ENCODE results near the gene SCN1A.
"Not testable (repeated sequence)": the region's sequence is repeated elsewhere in the genome, so short reads cannot be mapped to it uniquely, and the experiment has no call there.

SCN1A gene

DNA sequence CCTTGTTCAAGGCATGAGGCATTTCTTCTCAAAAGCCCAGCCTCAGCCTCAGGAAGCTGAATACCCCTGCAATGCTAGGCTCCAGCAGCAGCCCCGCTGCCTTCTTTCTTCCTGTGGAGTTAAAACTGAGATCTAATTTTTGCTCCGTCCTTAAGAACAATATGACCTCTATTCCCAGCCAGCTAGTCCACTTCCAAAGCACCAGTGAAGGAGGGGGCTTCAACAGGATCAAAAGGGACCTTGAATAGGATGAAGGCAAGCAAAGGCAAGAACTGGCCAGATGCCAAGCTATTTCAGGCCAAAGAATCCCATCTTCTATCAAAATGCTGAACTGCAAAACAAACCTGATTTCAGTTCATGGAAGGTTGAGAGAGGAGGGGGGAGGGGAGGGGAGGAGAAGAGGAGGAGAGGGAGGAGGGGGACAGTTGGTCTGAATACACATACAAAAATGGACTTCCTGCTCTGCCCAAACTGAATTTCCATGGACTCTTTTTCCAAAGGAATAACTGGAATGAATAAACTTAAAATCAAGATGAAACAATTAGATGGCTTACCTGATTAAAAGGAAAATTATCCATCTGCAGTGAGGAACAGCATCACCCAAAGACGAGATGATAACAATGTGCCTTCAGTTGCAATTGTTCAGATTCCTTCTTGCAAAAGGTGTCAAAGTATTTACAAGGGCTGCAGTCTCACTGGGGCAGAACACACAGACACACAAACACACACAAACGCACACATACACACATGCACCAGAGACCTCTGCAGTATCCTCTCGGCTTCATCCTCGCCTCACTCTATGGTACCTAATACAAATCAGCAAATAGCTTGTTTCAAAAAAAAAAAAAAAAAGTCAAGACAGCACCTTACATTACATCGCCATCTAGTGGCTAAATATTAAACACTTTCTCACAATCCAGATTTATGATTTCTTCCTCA, at the start of gene SCN1A:
Gene SCN1A (minus strand): TSS at position 804 of the 939 bp plus-strand sequence. CDS start 54,399 bp downstream, outside the sequence.
- no peak for DNase-seq

DNA sequence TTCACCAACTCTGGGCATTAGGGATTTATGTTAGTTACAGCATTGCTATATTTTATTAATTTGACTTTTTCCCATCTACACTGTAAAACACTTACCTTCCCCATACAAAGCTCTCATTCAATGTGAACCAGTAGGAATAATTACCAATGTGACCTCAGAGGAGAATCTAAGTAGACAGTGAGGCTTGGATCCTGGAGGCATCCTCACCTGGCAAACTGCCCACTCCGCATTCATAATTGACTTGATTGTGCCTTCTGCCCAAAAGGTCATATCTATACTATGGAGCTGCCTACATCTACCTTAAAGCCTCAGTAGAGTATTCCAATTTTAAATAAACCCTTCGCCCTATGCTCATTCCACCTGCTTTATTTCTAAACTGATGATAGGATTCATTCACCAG, 45.4 kb upstream of the SCN1A start:
- DNase-seq, result no peak

DNA sequence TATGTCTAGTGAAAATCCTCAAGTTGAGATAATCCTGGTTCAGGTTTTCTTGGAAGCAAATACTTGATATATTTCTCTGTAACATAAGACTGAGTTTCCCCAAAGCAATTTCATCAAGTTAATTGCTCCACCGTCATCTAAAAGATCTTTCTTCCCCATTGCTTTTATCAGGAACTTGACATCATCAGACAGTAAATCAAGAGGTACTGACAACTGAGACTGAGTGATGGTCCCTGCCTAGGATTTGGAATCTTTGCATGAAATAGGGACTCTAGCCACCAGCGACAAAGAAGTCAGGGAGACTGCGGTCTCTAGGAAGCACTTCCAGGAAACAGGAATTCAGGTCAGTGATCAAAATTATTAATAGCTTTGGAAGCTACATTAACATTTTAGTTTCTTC, 43.4 kb upstream of the SCN1A start:
- no peak for DNase-seq

DNA sequence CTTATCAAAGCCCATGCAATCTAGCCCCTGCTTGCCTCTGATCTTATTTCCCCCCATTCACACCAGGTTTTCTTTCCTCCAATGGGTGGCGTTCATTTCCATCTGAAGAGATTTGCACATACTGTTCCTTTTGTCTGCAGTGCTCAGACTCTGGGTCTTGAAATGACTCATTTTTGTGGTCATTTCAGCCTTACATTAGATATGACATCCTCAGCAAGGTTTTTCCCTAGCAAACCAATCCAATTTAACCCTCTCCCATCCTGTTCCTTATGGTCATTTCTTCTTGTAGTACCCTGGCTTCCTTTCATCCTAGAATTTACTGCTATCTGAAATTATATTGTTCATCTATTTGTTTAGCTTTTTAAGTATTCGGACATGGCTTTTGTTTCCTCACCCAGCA, 42.5 kb upstream of the SCN1A start:
- no peak for DNase-seq

DNA sequence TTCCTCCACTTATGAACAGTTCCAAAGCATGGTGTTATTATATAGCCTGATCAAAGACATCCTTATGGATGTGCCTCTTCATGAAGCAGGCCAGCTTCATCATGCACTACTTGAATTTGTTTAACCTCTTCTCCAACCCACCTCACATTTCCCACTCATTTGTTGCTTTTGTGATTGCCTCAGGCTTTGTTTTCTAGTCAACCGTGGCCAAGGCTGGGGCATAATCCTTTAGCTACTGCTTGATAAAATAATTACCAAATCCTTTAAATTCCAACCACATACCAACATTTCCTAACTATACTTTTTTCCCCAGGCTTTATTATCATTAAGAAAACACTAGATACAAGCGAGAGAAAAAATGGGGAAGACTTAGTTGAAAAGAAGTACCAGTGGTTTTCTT, 39.6 kb upstream of the SCN1A start:
- no peak for DNase-seq

DNA sequence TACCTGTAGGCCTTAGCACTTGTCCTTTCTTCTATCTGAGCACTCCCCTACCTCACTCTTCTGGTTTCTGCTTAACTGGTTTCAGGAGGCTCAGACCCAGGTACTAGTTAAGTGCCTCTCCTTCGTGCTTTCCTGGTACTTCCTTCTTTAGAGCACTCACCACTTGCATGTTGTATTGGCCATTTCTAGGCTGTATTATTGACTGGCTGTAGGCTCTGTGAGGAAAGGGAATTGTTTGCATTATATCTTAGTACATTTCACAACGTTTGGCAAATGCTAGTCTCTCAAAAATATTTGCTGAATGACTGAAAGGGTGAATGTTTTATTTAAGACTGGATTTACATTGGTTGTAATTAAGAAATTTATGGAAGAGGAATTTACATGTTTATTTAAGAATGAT, 36.0 kb upstream of the SCN1A start:
- no peak for DNase-seq

DNA sequence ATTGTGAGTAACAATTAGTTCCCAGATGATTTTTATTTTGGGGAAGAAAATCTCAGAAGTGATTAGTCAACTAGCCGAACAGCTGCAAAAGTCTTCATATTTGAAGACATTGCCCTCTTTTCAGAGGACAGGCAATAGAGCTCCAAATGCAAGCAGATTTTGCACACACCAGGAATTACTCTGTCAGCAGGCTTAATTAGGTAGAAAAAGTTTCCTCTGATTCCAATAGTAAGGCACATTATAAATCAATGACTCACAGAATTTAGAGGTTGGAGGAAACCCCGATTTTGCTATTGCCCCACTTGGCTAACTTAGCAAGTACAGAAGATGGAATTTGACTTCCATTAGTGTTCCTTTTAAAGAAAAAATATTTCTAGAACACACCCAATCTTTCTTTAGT, 30.7 kb upstream of the SCN1A start:
- no peak for DNase-seq

DNA sequence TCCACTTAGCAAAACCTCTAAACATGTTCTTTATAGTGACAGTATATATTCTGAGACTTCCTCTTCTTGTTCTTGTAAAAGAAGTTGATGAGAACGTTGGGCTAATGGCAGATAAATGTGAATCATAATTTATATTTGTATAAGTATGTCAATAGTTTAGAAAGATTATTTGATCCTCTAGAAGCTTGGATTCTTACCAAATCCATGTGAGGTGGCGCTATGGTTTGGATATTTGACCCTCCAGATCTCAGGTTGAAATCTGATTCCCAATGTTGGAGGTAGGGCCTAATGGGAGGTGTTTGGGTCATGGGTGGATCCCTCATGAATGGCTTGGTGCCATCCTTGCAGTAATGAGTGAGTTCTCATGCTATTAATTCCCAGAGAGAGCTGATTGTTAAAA, 29.8 kb upstream of the SCN1A start:
- no peak for DNase-seq

DNA sequence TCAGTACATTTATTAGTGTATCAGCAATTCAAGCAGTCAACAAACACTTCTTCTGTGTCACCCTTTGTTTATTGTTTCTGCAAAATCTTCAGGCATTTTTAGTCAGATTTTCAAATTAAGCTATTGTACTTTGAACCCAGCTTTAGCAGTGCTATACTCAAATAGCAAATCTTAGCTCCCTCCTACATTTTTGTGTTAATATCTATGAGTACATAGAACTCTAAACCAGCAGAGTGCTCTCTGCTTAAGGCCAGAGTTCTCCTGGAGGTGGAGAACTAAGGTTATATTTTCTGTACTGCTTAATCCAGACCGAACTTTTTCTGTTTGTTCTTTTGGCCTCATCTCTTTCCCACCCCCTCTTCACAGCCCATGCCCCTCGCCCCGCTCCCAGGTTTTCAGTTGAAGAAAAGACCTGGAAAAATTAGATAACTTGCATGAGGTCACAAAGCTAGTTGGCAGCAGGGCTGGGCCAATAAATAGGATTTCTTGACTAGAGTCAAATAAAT, 29.2 kb upstream of the SCN1A start:
- DNase-seq, result no peak

DNA sequence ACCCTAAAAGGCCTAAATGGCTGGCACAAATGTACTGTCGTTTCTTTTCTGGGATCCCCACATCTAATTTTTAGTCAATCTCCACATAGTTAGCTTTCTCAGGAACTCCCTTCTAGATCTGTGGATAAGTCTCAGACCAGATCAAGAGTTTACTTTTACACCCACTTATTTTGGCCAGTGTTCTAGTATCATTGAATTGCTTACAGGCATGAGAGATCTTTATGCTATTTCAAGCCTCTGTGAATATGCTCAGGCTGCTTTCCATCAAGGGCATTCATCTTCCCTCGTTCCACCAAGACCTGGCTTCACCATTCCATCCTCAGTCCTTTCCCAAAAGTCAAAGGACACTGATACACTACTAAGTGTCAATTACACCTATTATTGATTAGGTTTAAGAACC, 27.8 kb upstream of the SCN1A start:
- no peak for DNase-seq

DNA sequence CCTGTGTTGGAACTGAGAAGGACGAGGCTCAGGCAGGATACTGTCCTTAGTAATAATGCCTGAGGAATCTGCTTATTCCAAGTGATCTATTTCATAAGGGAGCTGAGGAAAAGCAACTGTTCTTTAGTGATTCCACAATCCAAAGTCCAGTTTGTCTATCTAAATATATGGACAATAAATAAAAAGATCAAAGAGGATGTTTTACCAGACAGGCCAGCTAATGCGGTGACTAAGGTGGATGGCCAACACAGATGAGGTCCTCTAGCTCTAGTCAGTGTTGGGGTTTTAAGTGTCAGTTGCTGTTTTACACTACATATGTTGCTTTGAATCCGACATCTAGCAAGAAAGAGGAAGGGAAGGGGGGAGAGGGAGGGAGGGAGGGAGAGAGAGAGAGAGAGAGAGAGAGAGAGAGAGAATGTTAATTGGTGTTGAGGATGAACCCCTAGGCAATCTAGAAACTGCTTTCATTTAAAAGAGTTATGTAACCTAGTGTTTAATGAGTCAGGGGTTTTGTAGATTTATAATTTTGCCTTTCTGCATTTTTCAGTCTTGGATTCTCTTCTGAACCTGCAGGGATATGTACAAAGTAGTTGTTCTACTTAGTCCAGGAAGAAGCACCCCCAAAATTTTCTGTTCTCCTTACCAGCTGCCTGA, 27.0 kb upstream of the SCN1A start:
- no peak for DNase-seq

DNA sequence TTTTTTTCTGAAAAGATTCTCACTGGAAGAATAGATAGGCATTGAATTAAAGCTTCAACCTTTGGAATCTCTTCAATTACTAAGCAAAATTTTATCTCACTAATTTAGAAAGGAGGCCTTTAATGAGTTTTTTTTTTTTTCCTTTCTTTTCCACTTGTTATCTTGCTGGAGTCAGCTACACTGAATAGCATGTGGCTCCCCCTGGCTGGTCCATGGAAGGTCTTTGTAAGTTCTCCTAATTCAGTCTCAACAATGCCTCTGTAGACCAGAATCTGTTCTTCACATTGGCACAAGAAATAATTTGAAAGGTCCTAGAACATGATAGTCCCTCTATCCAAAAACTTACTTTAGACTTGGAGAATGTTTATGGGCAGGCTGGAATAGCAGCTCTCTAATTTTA, 24.2 kb upstream of the SCN1A start:
- DNase-seq, result no peak

DNA sequence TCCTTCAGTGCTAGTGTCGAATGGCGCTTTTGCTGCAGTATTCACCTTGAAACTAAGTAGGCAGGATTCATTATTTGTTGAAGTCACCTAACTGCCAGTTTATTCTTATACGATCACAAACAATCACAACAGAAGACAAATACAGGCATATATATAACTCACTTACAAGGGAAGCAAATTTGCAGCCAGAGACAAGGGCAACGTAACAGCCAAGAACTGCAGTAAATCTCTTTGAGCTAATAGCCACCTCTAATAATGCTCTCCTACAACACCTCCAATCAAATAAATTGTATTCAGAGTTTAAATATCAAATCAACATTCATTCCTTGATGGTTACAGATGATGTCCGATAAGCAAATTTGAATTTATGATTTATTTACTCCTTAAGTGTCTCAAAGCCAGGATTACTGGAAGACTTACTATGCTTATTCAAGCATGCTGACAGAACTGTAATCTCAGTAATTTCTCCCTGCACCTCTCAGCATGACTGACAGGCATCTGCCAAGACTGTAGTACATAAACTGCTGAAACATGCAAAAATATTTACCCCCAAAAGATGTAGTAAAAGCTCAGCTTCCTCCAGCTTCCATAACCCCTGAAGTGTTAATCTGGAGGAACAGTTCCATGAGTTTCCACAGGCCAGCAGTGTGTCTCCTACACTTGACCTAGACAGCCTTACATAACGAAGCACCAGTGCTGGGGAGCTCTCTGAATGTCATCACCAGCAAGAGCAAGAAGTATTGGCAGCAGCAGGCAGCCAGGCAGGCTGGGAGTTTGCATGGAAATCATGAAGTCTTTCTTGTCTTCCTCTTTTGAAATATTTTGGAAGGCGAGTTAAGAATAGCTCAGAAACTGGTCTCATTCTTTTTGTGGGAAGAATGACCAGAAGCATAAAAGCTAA, 20.9 kb upstream of the SCN1A start:
- DNase-seq, result no peak

DNA sequence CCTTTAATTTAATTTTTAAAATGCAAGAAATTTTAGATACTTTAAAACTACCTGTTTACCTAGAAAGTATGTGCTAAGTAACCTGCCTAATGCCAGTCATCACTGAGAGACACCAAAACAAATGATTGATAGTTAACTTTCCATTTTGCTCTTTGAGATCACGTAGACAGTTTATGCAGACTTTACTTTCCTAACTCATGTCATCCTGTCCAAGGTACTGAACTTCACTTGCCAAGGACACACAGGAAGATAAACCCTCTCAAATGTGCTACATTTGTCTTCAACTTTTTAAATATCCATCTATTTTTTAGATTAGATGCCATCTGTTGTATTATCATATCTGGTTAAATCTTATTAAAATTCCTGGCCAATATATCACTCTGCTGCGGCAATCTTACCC, 20.1 kb upstream of the SCN1A start:
- DNase-seq, result no peak

DNA sequence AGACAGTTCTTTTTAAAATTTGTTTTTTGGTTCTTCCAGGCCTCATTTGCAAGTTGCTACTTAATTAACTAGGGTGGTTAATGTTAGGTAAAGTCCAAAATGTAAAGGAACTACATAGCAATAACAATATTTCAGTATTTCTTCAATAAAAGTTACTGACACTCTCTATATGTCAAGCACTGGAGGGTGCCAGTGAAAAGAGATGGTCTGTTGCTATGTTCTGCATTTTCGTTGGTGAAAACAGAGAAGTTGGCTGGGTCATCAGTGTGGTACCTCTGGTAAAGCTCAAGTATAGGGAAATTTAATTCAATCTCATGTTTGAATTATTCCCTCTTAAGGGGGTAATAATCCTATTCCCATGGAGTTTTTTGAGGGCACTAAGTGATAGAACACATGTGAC, 16.3 kb upstream of the SCN1A start:
- DNase-seq, result no peak

DNA sequence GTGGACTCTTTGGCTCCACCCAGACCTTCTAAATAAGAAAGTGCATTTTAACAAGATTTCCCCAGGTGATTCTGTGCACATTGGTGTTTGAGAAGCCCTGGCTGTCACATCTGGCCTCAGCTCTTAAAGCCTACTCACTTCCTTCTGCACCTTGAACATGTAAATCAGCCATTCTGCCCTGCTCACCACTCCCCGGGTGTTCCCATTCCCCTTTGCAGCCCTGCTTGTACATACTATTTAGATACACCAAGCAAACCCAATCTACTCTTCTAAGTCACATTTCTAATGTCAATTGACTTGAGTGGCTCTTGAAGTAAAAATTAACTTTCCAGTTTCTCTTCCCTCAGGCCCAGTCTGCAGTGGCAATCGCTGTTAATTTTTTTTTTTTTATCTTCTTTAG, 13.1 kb upstream of the SCN1A start:
- DNase-seq, result no peak

DNA sequence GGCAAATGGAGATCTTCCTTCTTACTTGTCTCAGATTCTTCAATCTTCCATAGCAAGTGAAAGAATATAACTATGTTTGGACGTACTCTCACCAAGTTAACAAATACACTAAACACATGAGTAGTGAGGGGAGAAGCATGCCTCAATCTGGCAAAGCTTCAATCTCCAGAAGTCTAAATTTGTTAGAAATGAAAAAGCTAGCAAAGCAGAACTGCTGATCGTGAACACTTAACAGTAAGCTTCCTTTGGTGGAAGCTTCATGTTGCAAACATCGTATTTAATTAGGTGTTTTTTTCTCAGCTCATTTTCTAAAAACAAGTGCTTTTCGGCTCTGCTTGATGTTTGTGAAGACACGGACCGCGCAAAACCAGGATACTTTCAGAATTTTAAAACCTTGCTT, 12.7 kb upstream of the SCN1A start:
- DNase-seq, result no peak

DNA sequence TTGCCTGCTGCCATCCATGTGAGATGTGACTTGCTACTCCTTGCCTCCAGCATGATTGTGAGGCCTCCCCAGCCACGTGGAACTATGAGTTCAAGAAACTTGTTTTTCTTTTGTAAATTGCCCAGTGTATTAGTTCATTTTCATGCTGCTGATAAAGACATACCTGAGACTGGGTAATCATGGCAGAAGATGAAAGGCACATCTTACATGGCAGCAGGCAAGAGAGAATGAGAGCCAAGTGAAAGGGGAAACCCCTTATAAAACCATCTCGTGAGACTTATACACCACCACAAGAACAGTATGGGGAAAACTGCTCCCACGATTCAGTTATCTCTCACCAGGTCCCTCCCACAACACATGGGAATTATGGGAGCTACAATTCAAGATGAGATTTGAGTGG, 11.7 kb upstream of the SCN1A start:
- not testable (repeated sequence) for DNase-seq

DNA sequence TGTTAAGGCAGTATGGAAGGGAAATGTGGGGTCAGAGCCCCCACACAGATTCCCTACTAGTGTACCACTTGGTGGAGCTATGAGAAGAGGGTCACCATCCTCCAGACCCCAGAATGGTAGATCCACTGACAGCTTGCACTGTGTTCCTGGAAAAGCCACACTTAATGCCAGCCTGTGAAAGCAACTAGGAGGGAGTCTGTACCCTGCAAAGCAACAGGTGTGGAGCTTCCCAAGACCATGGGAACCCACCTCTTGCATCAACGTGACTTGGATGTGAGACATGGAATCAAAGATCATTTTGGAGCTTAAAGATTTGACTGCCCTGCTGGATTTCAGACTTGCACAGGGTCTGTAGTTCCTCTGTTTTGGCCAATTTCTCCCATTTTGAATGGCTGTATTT, 10.8 kb upstream of the SCN1A start:
- no peak for DNase-seq

DNA sequence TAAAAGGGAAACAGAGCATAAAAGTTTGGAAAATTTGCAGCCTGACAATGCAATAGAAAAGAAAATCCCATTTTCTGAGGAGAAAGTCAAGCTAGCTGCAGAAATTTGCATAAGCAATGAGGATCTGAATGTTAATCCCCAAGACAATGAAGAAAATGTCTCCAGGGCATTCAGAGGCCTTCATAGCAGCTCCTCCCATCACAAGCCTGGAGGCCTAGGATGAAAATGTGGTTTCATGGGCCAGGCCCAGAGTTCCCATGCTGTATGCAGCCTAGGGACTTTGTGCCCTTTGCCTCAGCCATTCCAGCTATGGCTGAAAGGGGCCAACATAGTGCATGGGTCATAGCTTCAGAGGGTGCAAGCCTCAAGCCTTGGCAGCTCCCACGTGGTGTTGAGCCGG, 10.3 kb upstream of the SCN1A start:
- no peak for DNase-seq

DNA sequence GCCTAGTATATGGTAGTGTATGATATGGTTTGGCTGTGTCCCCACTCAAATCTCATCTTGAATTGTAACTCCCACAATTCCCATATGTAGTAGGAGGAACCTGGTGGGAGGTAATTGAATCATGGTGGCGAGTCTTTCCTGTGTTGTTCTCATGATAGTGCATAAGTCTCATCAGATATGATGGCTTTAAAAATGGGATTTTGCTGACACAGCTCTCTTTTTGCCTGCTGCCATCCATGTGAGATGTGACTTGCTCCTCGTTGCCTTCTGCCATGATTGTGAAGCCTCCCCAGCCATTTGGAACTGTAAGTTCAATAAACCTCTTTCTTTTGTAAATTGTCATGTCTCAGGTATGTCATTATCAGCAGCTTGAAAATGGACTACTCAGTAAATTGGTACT, 9.5 kb upstream of the SCN1A start:
- no peak for DNase-seq

DNA sequence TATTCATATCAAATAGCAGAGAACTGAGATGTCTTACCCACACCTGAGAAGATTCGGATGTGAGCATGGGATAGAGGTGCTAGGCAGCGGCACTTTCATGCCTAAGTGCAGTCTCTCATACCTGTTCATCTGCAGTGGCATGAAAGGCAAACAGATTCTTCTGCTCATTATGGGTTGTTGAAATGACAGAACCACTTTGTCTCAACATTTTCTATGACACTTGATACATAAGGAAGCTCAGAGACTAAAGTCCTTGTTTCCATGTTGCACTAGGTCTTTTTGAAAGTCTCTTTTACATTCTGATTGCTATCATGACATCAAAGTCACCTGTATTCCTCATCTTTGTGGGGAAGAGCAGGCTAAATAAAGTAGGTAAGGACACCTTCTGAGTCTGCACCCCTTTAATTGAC, 8.0 kb upstream of the SCN1A start:
- DNase-seq, result no peak

DNA sequence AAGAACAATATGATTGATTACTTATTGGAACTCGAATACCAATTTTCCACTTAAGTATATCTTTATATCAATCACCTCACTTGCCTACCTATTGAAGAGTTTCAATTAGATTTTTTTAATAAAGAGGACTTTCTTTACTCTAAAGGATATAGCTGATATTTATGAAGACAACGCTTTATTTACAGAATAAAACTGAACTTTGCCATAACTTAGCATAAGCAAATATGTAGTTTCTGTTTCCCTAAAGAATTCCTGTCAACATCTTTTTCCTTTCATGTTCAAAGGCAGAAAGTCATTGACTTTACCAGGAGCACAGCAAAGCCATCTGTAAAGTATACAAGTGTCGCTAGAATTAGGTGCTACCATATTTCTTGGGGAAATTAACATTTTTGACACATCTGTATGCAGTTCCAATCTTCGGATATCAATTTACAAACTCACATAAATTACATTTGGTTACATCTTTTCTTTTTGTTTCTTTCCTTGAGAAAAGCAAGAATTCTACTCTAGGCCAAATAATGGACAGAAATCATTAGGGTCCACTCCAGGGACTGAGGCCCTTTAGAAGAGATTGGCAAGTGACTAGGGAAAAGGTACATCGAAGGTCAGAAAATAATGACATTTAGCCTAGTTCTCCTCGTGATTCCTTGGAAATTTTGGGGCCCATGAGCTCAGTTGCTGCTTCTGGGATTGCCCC, 7.5 kb upstream of the SCN1A start:
- no peak for DNase-seq
